Colonic mucosa (tissue), 4 donors: ENCODE results near the gene YIPF2. TPM values are rescaled to one million over a fixed set of nuclear protein-coding genes. Genes with fewer than 3 reads are reported as not detected.

Experiments used
- DNase-seq: peaks from one replicate; pipeline ENCODE4 v3.0.0-alpha.2; 2020
- H3K27ac ChIP-seq: fragments of 200-600 bp; one replicate; pipeline ENCODE4 v1.8.0; 2021
- H3K27me3 ChIP-seq: fragments of 200-600 bp; one replicate; pipeline ENCODE4 v1.8.0; 2021
- H3K36me3 ChIP-seq: fragments of 200-600 bp; one replicate; pipeline ENCODE4 v1.8.0; 2021
- H3K4me1 ChIP-seq: fragments of 200-600 bp; one replicate; pipeline ENCODE4 v1.8.0; 2021; ENCODE audit warnings: mild to moderate bottlenecking
- H3K4me3 ChIP-seq: fragments of 200-600 bp; one replicate; pipeline ENCODE4 v1.8.0; 2021
- H3K9ac ChIP-seq, 2 donors: one replicate each; pipeline ENCODE4 v1.7.0; 2013; ENCODE audit warnings: control low read depth in 2 of 2, low read depth in 2 of 2, low read length in 2 of 2
- H3K9me3 ChIP-seq: fragments of 200-600 bp; one replicate; pipeline ENCODE4 v1.8.0; 2021
- CTCF ChIP-seq: fragments of 200-600 bp; IDR thresholded peaks from one replicate; pipeline ENCODE4 v1.8.0; 2022; ENCODE audit warnings: antibody characterized with exemption, mild to moderate bottlenecking
- intact Hi-C: fragments of 100-400 bp; cut with DNase I; formaldehyde crosslinking; loops from one replicate; pipeline ENCODE4 v1.14.1; 2022
- total RNA-seq, 2 donors: library from RNA; stranded (reverse); fragmentation: NEBNext Ultra II Directional in 1 of 2; extraction: Animal tissue kit (Norgen Biotek cat#: 25700) in 1 of 2; gene quantifications; one replicate each; pipeline ENCODE4 v1.2.1, GENCODE V29; 2021
- donor health status: healthy.
- donor health status: DM: no; HTN: no; CAD: no.
- donor health status: DM: no; HTN: no; CAD: no.

The YIPF2 gene
- total RNA-seq, 2 donors from 2014 or later: 64.4 to 71.3 TPM

- Histone ChIP-seq H3K9ac (no peak overlapping the region), H3K4me1 (no peaks in the 10 kb centered on the region), H3K4me3 (no peak overlapping the region), H3K27me3 (no peaks in the 10 kb centered on the region), H3K9me3 (no peaks in the 10 kb centered on the region), H3K36me3 (no peaks in the 10 kb centered on the region), H3K27ac (no peak overlapping the region)
- intact Hi-C loops: no loop called here
- no peak for DNase-seq
- no peak for TF ChIP-seq CTCF
Observed at GRCh38 chr19:10935371-10936059, 7.1 kb upstream of the YIPF2 start.

DNA sequence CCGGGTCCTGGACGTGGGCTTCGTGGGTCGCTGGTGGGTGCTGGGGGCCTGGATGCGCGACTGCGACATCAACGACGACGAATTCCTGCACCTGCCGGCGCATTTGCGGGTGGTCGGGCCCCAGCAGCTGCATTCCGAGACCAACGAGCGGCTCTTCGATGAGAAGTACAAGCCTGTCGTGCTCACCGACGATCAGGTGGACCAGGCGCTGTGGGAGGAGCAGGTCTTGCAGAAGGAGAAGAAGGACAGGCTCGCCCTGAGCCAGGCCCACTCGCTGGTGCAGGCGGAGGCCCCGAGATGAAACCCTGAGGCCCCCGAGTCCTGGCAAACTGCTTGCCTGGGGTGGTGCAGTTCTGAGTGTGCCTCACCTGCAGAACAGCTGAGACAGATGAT is 959 bp upstream of the YIPF2 start:
- Histone ChIP-seq H3K9ac (peak overlapping the region; percentile 62 to 72), H3K27me3 (no peaks in the 10 kb centered on the region), H3K4me1 (peaks cover 3% of the 10 kb centered on the region), H3K9me3 (no peaks in the 10 kb centered on the region), H3K36me3 (peaks cover 3% of the 10 kb centered on the region), H3K4me3 (peak overlapping the region; percentile 98), H3K27ac (peak overlapping the region; percentile 91)
- intact Hi-C loops: loop anchor here (5.0 kb wide), 1 partner anchor 57 kb away; the partner anchor contains the start of gene CARM1
- peak; percentile 43 for DNase-seq
- no peak for TF ChIP-seq CTCF

DNA sequence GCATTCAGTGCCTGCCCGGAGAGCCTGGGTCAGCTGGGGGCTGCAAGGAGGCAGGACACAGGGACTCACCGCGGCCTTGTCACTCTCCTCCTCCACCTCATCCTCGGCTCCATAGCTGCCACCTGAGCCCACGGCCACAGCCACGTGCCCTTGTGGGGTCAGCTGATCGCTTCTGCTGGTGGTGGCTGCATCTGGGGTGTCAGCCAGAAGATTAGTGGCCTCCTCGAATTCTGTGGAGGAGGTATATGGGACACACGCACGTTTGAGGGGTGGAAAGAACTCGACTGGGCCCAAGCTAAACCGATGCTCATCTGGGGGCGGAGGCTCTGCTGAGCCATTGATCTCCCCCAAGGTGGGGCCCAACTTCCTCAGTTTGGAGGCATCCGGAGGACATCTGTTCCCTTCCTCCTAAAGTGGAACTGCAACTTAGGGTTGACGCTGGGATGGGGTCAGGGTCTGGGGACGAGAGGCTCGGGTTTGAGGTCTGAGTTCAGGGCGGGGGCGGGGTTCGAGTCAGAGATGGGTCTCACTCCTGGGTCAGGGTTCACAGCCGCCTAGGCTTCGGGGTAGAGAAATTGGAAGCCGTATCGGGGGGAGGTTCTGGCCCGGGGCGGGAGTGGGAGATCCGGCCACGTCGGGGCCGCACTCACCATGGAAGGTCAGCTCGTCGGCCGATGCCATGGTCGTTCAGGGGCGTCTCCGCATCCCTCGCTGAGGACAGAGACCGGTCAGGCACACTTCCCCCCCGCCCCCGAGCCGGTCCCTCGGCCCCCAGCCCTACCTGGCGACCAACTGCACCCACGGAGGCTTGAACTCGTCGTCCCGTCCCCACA is 493 bp downstream of the YIPF2 start:
- TF ChIP-seq CTCF: no peak
- DNase-seq: no peak
- H3K27ac ChIP-seq: peak overlapping the region; percentile 91
- peaks cover 9% of the 10 kb centered on the region for H3K36me3 ChIP-seq
- peak overlapping the region; percentile 98 for H3K4me3 ChIP-seq
- H3K9me3 ChIP-seq: no peaks in the 10 kb centered on the region
- H3K9ac ChIP-seq: peak overlapping the region; percentile 56 to 62
- no peaks in the 10 kb centered on the region for H3K27me3 ChIP-seq
- intact Hi-C loops: loop anchor here (5.0 kb wide), 1 partner anchor 56 kb away; the partner anchor contains the start of gene CARM1
- H3K4me1 ChIP-seq: peaks cover 3% of the 10 kb centered on the region

DNA sequence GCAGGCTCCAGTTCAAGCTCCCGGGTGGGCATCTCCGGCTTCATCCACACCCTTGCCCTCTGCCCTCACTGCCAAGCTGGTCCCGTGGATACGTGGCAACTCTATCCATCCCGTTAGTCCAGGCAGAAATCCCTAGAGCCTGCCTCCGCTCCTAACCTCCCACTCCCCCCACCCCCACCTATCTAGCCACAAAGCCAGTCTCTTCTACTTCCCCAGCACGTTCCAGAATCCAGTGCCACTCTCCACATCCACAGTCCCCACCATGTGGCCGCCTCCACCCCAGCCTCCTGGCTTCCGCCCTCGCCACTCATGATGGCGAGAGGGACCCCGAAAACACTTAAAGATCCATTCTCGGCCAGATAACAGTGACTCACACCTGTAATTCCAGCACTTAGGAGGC is 3.8 kb downstream of the YIPF2 start:
- no peaks in the 10 kb centered on the region for H3K9me3 ChIP-seq
- H3K9ac ChIP-seq: no peak overlapping the region
- intact Hi-C loops: no loop called here
- H3K4me3 ChIP-seq: no peak overlapping the region
- no peaks in the 10 kb centered on the region for H3K27me3 ChIP-seq
- no peak for DNase-seq
- no peak overlapping the region for H3K27ac ChIP-seq
- H3K36me3 ChIP-seq: peaks cover 10% of the 10 kb centered on the region
- peaks cover 3% of the 10 kb centered on the region for H3K4me1 ChIP-seq
- TF ChIP-seq CTCF: no peak

- intact Hi-C loops: no loop called here
- no peak for TF ChIP-seq CTCF
- Histone ChIP-seq H3K9me3 (no peaks in the 10 kb centered on the region), H3K4me3 (no peak overlapping the region), H3K27ac (no peak overlapping the region), H3K9ac (no peak overlapping the region), H3K27me3 (no peaks in the 10 kb centered on the region), H3K36me3 (peaks cover 13% of the 10 kb centered on the region), H3K4me1 (peaks cover 3% of the 10 kb centered on the region)
- no peak for DNase-seq
Observed at GRCh38 chr19:10923260-10924112, 5.0 kb downstream of the YIPF2 start.
